Right hindlimb (tissue), 1 donor: Measurements from ENCODE around the gene ITPRIP.
A peak's percentile ranks its signal among the peaks of the same experiment; 100 is the strongest.

Experiments used
- DNase-seq: peaks from one replicate; pipeline ENCODE4 v3.0.0-alpha.2; 2018

ITPRIP gene

GRCh38 chr10:104274762-104275721 is 63.2 kb downstream of the ITPRIP start:
- peak; percentile 31 for DNase-seq

- DNase-seq, result no peak
Measured at GRCh38 chr10:104273899-104274575, 64.2 kb downstream of the ITPRIP start.

GRCh38 chr10:104273286-104273685 is 65.0 kb downstream of the ITPRIP start:
- DNase-seq, result no peak

GRCh38 chr10:104268713-104269645 is 69.3 kb downstream of the ITPRIP start, which contains the start of gene GSTO2:
TSS of gene GSTO2 (plus strand) at chr10:104269184. CDS start at chr10:104274916, 5,732 bp downstream.
- peak; percentile 99 for DNase-seq

GRCh38 chr10:104268405-104268712 is 69.9 kb downstream of the ITPRIP start:
- DNase-seq, result no peak

- DNase-seq, result no peak
Measured at GRCh38 chr10:104267721-104268404, 70.4 kb downstream of the ITPRIP start.

GRCh38 chr10:104264783-104265182 is 73.5 kb downstream of the ITPRIP start:
- DNase-seq, result no peak

GRCh38 chr10:104262055-104262454 is 76.2 kb downstream of the ITPRIP start:
- no peak for DNase-seq

GRCh38 chr10:104260775-104261115 is 77.5 kb downstream of the ITPRIP start:
- DNase-seq, result no peak

GRCh38 chr10:104259999-104260774 is 78.1 kb downstream of the ITPRIP start:
- no peak for DNase-seq
